ENCODE results near the gene HOXD8.
A peak's percentile ranks its signal among the peaks of the same experiment; 100 is the strongest.

The HOXD8 gene

GRCh38 chr2:176174382-176174823 is 44.9 kb downstream of the HOXD8 start:
- DNase-seq (ENCODE audit: low spot score), result no peak

DNA sequence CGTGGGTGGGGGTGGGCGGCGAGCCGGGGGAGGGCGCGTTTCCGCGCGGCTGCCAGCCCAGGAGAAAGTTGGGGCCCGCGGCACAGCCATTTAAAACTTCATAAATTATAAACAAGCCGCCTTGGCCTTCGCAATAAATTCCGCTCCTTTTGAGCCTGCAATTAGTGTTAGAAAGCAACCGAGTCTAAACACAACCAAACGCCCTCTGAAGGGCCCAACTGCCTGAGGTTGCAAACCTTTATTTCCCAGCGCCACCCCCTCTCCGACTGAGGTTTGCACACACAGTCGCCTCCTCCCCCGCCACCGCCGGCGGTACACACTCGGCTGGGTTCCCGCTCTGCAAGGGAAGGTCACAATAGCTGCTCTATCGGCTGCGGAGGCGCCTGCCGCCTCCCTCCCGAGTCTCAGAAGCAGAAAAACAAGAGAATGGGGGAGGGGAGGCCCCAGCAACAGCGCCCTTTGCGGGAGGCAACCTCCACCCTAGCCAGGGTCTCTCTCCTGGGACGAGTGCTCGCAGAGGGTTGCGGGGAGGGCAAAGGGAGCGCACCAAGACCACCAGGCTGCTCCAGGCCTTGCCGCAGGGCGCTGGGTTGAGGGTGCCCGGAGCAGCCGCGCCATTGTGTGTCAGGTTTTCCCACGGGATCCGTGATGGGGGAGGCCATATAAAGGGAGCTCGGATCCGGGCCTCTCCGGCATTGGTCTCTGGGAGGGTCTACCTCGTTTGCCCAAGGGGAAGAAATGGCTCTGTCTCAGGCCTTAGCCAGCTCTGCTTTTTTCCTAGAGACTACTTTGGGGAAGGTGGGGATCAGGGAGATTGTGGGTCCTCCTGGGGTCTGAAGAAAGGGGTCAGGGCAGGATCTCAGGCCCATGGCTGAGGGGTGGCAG is 45.6 kb downstream of the HOXD8 start:
- no peak for DNase-seq (ENCODE audit: low spot score)

- DNase-seq (ENCODE audit: low spot score), result no peak
These were observed 46.5 kb downstream of the HOXD8 start for GRCh38 chr2:176175709-176176607.

GRCh38 chr2:176177580-176178037 is 48.1 kb downstream of the HOXD8 start:
- DNase-seq (ENCODE audit: low spot score), result no peak

DNA sequence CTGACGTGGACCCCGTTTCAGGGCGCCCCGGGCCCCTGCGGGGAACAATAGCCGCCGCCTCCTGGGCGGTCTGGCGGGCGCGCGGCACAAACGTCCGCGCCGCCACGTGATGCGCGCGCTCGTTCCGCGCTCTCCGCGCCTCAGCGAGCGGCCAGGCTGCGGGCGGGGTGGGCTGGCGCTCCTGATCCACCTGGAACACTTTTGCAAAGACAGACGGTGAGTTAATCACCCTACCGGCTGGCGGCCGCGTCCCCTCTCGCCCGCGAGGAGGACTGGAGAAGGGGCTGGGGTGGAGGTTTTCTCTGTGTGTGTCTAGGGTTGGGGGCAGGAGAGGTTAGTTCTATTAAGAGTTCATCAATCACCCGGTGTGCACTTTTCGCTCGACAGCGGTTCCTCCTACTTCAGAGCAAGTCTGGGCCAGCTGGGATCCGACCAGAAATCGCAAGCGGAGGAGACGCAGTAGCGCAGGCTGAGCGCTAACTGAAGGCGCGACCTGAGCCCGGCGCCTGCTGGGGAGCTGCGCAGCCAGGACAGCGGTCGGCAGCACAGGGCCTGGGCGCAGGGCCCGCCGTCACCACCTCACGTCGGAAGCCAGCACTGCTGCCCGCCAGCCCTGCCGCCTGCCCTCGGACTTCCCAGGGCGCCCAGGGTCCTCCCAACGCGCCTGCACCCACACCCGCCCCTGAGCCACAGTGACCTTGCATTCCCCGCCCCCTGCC is 48.7 kb downstream of the HOXD8 start:
- peak; percentile 47 for DNase-seq (ENCODE audit: low spot score)

GRCh38 chr2:176178757-176179295 is 49.3 kb downstream of the HOXD8 start:
- no peak for DNase-seq (ENCODE audit: low spot score)

GRCh38 chr2:176181551-176181950 is 52.0 kb downstream of the HOXD8 start:
- DNase-seq (ENCODE audit: low spot score), result no peak

Data from AG08395 (cell line).